Measurements from ENCODE around the gene CLIC4. TPM values are rescaled to one million over a fixed set of nuclear protein-coding genes. Genes with fewer than 3 reads are reported as not detected.

CLIC4 gene
- total and polyA plus RNA-seq, 2 of the 8 experiments (the other 6 are each of a cell fraction or from before 2014, with no cell fraction given): 77.5 to 293 TPM

GRCh38 chr1:24754229-24754628 is 9.0 kb downstream of the CLIC4 start:
- CTCF ChIA-PET (ENCODE audit: partially characterized antibody): interaction anchor here (1.0 to 1.8 kb wide), 4 partner anchors 10 to 81 kb away, joined by 3 to 9 read pairs (median 4); no protein-coding TSS in a partner anchor
- H3K23ac ChIP-seq (ENCODE audit: insufficient read length): no peak overlapping the region
- no peak overlapping the region for H3K4me2 ChIP-seq (ENCODE audit: insufficient read depth in 1 of 2, low read depth in 2 of 2, low read length in 2 of 2)
- H4K8ac ChIP-seq (ENCODE audit: extremely low read depth, insufficient read depth, low read length): no peak overlapping the region
- H4K91ac ChIP-seq (replicated peaks; ENCODE audit: insufficient read length, low read length): no peak overlapping the region
- DNase-seq (ENCODE audit: low read depth in 1 of 2, low spot score in 2 of 2) (peak in 1 of 2 experiments; percentile 33), FAIRE-seq (no peak)
- WGBS, 2 experiments (ENCODE audit: extremely low coverage in 1 of 2, insufficient coverage in 1 of 2, insufficient read length in 1 of 2, insufficient replicate concordance in 2 of 2, low coverage in 1 of 2, low lambda C conversion rate in 2 of 2, missing lambda C conversion rate in 1 of 2): 90% methylated on average over 5 of the region's 5 CpGs; no CpG with 5 or more reads in 1 of the 2 experiments
- no peak overlapping the region for H4K5ac ChIP-seq (ENCODE audit: insufficient read length, low read depth, low read length)
- H3K23me2 ChIP-seq (ENCODE audit: low read depth, low read length): 0 out of 2 replicates have a peak, but pooled peaks cover 2% of the 10 kb centered on the region
- peaks cover 46 to 97% of the 10 kb centered on the region in 2 experiments for H3K79me2 ChIP-seq (ENCODE audit: control insufficient read depth in 1 of 2, insufficient read depth in 2 of 2, low read length in 2 of 2)
- H3K4ac ChIP-seq (replicated peaks; ENCODE audit: insufficient read length, low read depth, low read length): no peak overlapping the region
- no peak overlapping the region for H3K9ac ChIP-seq (replicated peaks in 1 of 4; ENCODE audit: extremely low read depth in 1 of 4, low read depth in 3 of 4, low read length in 3 of 4)
- H3K18ac ChIP-seq (ENCODE audit: extremely low read depth, low read length): no peak overlapping the region
- no peak overlapping the region for H2BK5ac ChIP-seq (ENCODE audit: low read depth, low read length)
- H3K9me3 ChIP-seq (ENCODE audit: insufficient read depth in 2 of 2, low read depth in 1 of 2, low read length in 1 of 2): no peaks in the 10 kb centered on the region
- no peak overlapping the region for H3K56ac ChIP-seq (replicated peaks; ENCODE audit: insufficient read length, low read depth, low read length)
- H2BK120ac ChIP-seq (replicated peaks; ENCODE audit: low read depth, low read length): no peak overlapping the region
- POLR2A ChIA-PET (ENCODE audit: partially characterized antibody): interaction anchor here (0.7 to 3.6 kb wide), 6 partner anchors 8 to 24 kb away, joined by 3 to 35 read pairs (median 4); partner anchors contain the start of gene CLIC4
- no peak overlapping the region for H2BK12ac ChIP-seq (ENCODE audit: low read depth, low read length)
- H3K36me3 ChIP-seq (ENCODE audit: control insufficient read depth in 2 of 4, insufficient read depth in 4 of 4, low read length in 3 of 4): peaks cover 0 to 8% (median 0%) of the 10 kb centered on the region in 4 experiments; a peak in 2 of 8 replicates
- H4K20me1 ChIP-seq (replicated peaks in 1 of 2; ENCODE audit: control insufficient read depth in 1 of 2, insufficient read depth in 2 of 2, low read length in 2 of 2): peaks cover 24 to 30% of the 10 kb centered on the region in 2 experiments
- peaks cover 2% of the 10 kb centered on the region; the same call in 1 of the 2 replicates for H3K79me1 ChIP-seq (ENCODE audit: low read depth, low read length)
- no peak overlapping the region for H2AK5ac ChIP-seq (ENCODE audit: low read depth, low read length)
- H2BK20ac ChIP-seq (ENCODE audit: low read length): no peak overlapping the region
- H3K14ac ChIP-seq (ENCODE audit: insufficient read length): no peak overlapping the region
- H3K4me3 ChIP-seq (ENCODE audit: extremely low read depth in 1 of 4, insufficient read depth in 2 of 4, low read depth in 3 of 4, low read length in 4 of 4): no peak overlapping the region
- no peak overlapping the region for H3K27ac ChIP-seq (ENCODE audit: low read depth, low read length)
- no peaks in the 10 kb centered on the region for H3K27me3 ChIP-seq (replicated peaks in 1 of 4; ENCODE audit: control insufficient read depth in 3 of 4, extremely low read depth in 1 of 4, insufficient read depth in 3 of 4, low read length in 3 of 4)
- H3K4me1 ChIP-seq (replicated peaks in 1 of 4; ENCODE audit: control insufficient read depth in 3 of 4, insufficient read depth in 4 of 4, low read length in 3 of 4): peaks cover 0 to 7% (median 0%) of the 10 kb centered on the region in 4 experiments; a peak in 2 of 7 replicates
- H2BK15ac ChIP-seq (ENCODE audit: low read length): no peak overlapping the region
- H2AFZ ChIP-seq (ENCODE audit: low read length): no peak overlapping the region
- no peak for TF ChIP-seq EGR1 (IDR thresholded peaks at IDR 0.05; ENCODE audit: borderline replicate concordance, low read depth, low read length)
- TF ChIP-seq RBBP5 (IDR thresholded peaks at IDR 0.05; ENCODE audit: borderline replicate concordance, low read depth, low read length): no peak
- no peak for TF ChIP-seq SIX5 (IDR thresholded peaks at IDR 0.05; ENCODE audit: low read depth, low read length)
- no peak for TF ChIP-seq KDM4A (IDR thresholded peaks at IDR 0.05; ENCODE audit: low read depth, low read length, severe bottlenecking)
- no peak for TF ChIP-seq TBP (IDR thresholded peaks at IDR 0.05; ENCODE audit: low read depth, low read length)
- TF ChIP-seq ATF3 (IDR thresholded peaks at IDR 0.05; ENCODE audit: insufficient read depth, low read depth, low read length): no peak
- no peak for TF ChIP-seq POLR2A (IDR thresholded peaks at IDR 0.05; ENCODE audit: control extremely low read depth in 1 of 2, low read depth in 2 of 2, low read length in 2 of 2)
- TF ChIP-seq CTBP2 (IDR thresholded peaks at IDR 0.05; ENCODE audit: borderline replicate concordance, insufficient read depth, insufficient read length, low read length): no peak
- no peak for TF ChIP-seq BRCA1 (IDR thresholded peaks at IDR 0.05; ENCODE audit: low read depth, low read length)
- TF ChIP-seq NANOG (IDR thresholded peaks at IDR 0.05; ENCODE audit: insufficient read depth, low read depth, low read length, poor library complexity, severe bottlenecking): no peak
- no peak for TF ChIP-seq RFX5 (IDR thresholded peaks at IDR 0.05; ENCODE audit: borderline replicate concordance, low read depth, low read length)
- TF ChIP-seq SUZ12 (IDR thresholded peaks at IDR 0.05; ENCODE audit: low read length): no peak
- TF ChIP-seq TAF7 (optimal IDR thresholded peaks at IDR 0.05; ENCODE audit: borderline replicate concordance, low read depth, low read length): no peak
- no peak for TF ChIP-seq JUND (IDR thresholded peaks at IDR 0.05; ENCODE audit: low read length)
